K562 (cell line): Measurements from ENCODE around the gene RALY. TPM values are rescaled to one million over a fixed set of nuclear protein-coding genes. Genes with fewer than 3 reads are reported as not detected.

Experiments used
- BDP1 ChIP-seq: IDR thresholded peaks from 3 replicates; pipeline ENCODE4 v1.6.1; 2011; ENCODE audit not compliant: insufficient read length, insufficient read depth
- CEBPB ChIP-seq: fragments of 450-650 bp; IDR thresholded peaks from 2 replicates; pipeline ENCODE4 v1.6.1; 2016; ENCODE audit warnings: missing genetic modification characterization, missing compliant biosample characterization
- CXXC5 ChIP-seq: fragments of 250-450 bp; sonication (Bioruptor Pico); IDR thresholded peaks from 2 replicates; pipeline ENCODE4 v1.8.0; 2022; ENCODE audit warnings: inconsistent platforms, mild to moderate bottlenecking, moderate library complexity
- ETV6 ChIP-seq, 3 experiments: fragments of 150-350 bp in 1 of 3; sonication (generic) in 1 of 3; formaldehyde crosslinking in 1 of 3; IDR thresholded peaks; 2 replicates each; pipeline versions ENCODE4 v1.6.1 to v1.8.0; 2014 to 2022; ENCODE audit warnings: borderline replicate concordance in 2 of 3, low read depth in 2 of 3, antibody characterized with exemption in 1 of 3, low read length in 1 of 3, mild to moderate bottlenecking in 1 of 3, missing genetic modification reagents in 1 of 3
- FOSL1 ChIP-seq: fragments of 200-800 bp; sonication (Bioruptor generic); conservative IDR thresholded peaks from 2 replicates; pipeline ENCODE4 v1.6.1; 2016; ENCODE audit warnings: missing genetic modification characterization, missing compliant biosample characterization
- FOXP1 ChIP-seq: sonication (generic); formaldehyde crosslinking; IDR thresholded peaks from 2 replicates; pipeline ENCODE4 v1.8.0; 2022; ENCODE audit warnings: mild to moderate bottlenecking, missing genetic modification reagents
- HEY1 ChIP-seq: fragments of 250-450 bp; sonication (Bioruptor Pico); IDR thresholded peaks from 2 replicates; pipeline ENCODE4 v1.5.0; 2020; ENCODE audit warnings: mild to moderate bottlenecking, moderate library complexity, borderline replicate concordance
- HNRNPUL1 ChIP-seq: fragments of 200-400 bp; formaldehyde crosslinking; IDR thresholded peaks from 2 replicates; pipeline ENCODE4 v1.6.1; 2017; ENCODE audit warnings: low read length
- HSF4 ChIP-seq: fragments of 250-450 bp; sonication (Bioruptor Pico); IDR thresholded peaks from 2 replicates; pipeline ENCODE4 v2.1.2; 2022; ENCODE audit warnings: mild to moderate bottlenecking, moderate library complexity, borderline replicate concordance
- POLR2A ChIP-seq: fragments of 450-650 bp; conservative IDR thresholded peaks from 2 replicates; pipeline ENCODE4 v1.6.1; 2016
- RBBP5 ChIP-seq: fragments of 200-600 bp; sonication (generic); IDR thresholded peaks from 2 replicates; pipeline ENCODE4 v1.6.1; 2012; ENCODE audit warnings: borderline replicate concordance, mild to moderate bottlenecking, low read length, control low read depth, inconsistent platforms; ENCODE audit not compliant: insufficient read depth, poor library complexity, severe bottlenecking
- SMAD1 ChIP-seq: fragments of 150-350 bp; IDR thresholded peaks from 2 replicates; pipeline ENCODE4 v1.6.1; 2014; ENCODE audit warnings: low read length, low read depth; ENCODE audit not compliant: partially characterized antibody
- TARDBP ChIP-seq: fragments of 450-650 bp; IDR thresholded peaks from 2 replicates; pipeline ENCODE4 v1.6.1; 2016
- TCF3 ChIP-seq: sonication (generic); formaldehyde crosslinking; IDR thresholded peaks from 2 replicates; pipeline ENCODE4 v1.4.0; 2020; ENCODE audit warnings: mild to moderate bottlenecking, missing genetic modification reagents
- ZFP36 ChIP-seq: fragments of 150-350 bp; IDR thresholded peaks from 2 replicates; pipeline ENCODE4 v1.6.1; 2018; ENCODE audit warnings: low read length, low read depth; ENCODE audit not compliant: partially characterized antibody
- ZKSCAN3 ChIP-seq: fragments of 250-450 bp; sonication (Bioruptor Pico); IDR thresholded peaks from 2 replicates; pipeline ENCODE4 v1.4.0; 2020
- polyA plus RNA-seq, 8 experiments: library from polyadenylated mRNA; depleted of rRNA in 4 of 8; stranded (reverse) in 5 of 8; unstranded in 3 of 8; fragments of >200 nt; fragmentation: Nextera tagmentation in 2 of 8; fragmentation: Illumina TruSeq in 1 of 8; extraction: Ambion mirVana in 2 of 8; extraction: Trizol in 1 of 8; gene quantifications; 2 replicates each; pipeline versions ENCODE4 v1.2.1 to v1.2.3, GENCODE V29; 2011 to 2014; ENCODE audit warnings: inconsistent platforms in 1 of 8, missing spikeins in 1 of 8
- total RNA-seq, 7 experiments: library from RNA; depleted of rRNA in 6 of 7; stranded (reverse); fragments of >200 nt in 6 of 7; fragmentation: Illumina TruSeq in 2 of 7; extraction: Trizol in 2 of 7; gene quantifications; 2 replicates each; pipeline versions ENCODE4 v1.2.1 to v1.2.3, GENCODE V29; 2011 to 2021; ENCODE audit warnings: low replicate concordance in 1 of 7
- TF ChIP-seq, protein P1 (sequence below): fragments of 150-350 bp; IDR thresholded peaks from 2 replicates; pipeline ENCODE4 v1.6.1; 2014; ENCODE audit warnings: low read depth, mild to moderate bottlenecking, low read length, borderline replicate concordance
- TF ChIP-seq, protein P2 (sequence below): IDR thresholded peaks from 2 replicates; pipeline ENCODE4 v1.6.1; 2012; ENCODE audit warnings: low read depth, low read length, improper control_type of control experiment, borderline replicate concordance
- TF ChIP-seq, protein P3 (sequence below), 2 experiments: IDR thresholded peaks in 1 of 2; conservative IDR thresholded peaks in 1 of 2; 2 replicates each; pipeline ENCODE4 v1.6.1; 2016; ENCODE audit warnings: low read depth in 2 of 2, mild to moderate bottlenecking in 1 of 2, missing compliant biosample characterization in 1 of 2, missing genetic modification characterization in 1 of 2, moderate library complexity in 1 of 2
- TF ChIP-seq, protein P4 (sequence below): fragments of 250-450 bp; sonication (Bioruptor Pico); IDR thresholded peaks from 2 replicates; pipeline ENCODE4 v1.5.0; 2021

RALY gene
- total and polyA plus RNA-seq, 9 of the 15 experiments (the other 6 are each of a cell fraction or from before 2014, with no cell fraction given) = 0.80 to 207 (median 128) TPM

DNA sequence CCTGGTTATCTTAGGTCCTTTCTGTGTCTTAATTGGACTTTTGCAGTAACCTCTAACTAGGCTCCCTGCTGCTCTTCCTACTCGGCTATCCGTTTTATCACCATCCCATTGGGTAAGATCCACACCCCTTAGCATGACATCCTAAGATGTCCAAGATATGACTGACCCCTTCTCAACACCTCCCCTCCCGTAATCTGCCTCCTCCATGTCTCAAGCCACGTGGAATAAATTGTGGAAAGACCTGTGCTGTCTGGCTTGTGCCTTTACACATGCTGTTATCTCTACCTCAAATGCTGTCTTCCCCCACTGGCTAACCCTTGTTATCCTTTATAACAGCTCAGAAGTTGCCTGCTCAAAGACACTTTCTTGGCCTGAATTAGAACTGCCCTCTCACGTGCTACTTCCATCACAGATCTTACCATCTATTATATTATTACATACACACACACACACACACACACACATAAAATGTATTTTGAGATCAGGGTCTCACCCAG, 91.9 kb downstream of the RALY start (continued):
- TF ChIP-seq, protein P1, sequence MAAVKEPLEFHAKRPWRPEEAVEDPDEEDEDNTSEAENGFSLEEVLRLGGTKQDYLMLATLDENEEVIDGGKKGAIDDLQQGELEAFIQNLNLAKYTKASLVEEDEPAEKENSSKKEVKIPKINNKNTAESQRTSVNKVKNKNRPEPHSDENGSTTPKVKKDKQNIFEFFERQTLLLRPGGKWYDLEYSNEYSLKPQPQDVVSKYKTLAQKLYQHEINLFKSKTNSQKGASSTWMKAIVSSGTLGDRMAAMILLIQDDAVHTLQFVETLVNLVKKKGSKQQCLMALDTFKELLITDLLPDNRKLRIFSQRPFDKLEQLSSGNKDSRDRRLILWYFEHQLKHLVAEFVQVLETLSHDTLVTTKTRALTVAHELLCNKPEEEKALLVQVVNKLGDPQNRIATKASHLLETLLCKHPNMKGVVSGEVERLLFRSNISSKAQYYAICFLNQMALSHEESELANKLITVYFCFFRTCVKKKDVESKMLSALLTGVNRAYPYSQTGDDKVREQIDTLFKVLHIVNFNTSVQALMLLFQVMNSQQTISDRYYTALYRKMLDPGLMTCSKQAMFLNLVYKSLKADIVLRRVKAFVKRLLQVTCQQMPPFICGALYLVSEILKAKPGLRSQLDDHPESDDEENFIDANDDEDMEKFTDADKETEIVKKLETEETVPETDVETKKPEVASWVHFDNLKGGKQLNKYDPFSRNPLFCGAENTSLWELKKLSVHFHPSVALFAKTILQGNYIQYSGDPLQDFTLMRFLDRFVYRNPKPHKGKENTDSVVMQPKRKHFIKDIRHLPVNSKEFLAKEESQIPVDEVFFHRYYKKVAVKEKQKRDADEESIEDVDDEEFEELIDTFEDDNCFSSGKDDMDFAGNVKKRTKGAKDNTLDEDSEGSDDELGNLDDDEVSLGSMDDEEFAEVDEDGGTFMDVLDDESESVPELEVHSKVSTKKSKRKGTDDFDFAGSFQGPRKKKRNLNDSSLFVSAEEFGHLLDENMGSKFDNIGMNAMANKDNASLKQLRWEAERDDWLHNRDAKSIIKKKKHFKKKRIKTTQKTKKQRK = no peak
- TF ChIP-seq POLR2A = peak; percentile 56
- TF ChIP-seq HSF4 (CRISPR knock-in tag) = no peak
- peak; percentile 66 for TF ChIP-seq CEBPB
- TF ChIP-seq HEY1 = no peak
- TF ChIP-seq HNRNPUL1 = no peak
- TF ChIP-seq TARDBP = 0 out of 2 replicates have a peak, but pooled peaks have one; percentile 12
- TF ChIP-seq BDP1 = no peak
- TF ChIP-seq, protein P2, sequence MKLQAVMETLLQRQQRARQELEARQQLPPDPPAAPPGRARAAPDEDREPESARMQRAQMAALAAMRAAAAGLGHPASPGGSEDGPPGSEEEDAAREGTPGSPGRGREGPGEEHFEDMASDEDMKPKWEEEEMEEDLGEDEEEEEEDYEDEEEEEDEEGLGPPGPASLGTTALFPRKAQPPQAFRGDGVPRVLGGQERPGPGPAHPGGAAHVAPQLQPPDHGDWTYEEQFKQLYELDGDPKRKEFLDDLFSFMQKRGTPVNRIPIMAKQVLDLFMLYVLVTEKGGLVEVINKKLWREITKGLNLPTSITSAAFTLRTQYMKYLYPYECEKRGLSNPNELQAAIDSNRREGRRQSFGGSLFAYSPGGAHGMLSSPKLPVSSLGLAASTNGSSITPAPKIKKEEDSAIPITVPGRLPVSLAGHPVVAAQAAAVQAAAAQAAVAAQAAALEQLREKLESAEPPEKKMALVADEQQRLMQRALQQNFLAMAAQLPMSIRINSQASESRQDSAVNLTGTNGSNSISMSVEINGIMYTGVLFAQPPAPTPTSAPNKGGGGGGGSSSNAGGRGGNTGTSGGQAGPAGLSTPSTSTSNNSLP = no peak; the same call in 1 of the 2 replicates
- TF ChIP-seq TCF3 (CRISPR knock-in tag) = peak; percentile 92
- TF ChIP-seq, protein P3, sequence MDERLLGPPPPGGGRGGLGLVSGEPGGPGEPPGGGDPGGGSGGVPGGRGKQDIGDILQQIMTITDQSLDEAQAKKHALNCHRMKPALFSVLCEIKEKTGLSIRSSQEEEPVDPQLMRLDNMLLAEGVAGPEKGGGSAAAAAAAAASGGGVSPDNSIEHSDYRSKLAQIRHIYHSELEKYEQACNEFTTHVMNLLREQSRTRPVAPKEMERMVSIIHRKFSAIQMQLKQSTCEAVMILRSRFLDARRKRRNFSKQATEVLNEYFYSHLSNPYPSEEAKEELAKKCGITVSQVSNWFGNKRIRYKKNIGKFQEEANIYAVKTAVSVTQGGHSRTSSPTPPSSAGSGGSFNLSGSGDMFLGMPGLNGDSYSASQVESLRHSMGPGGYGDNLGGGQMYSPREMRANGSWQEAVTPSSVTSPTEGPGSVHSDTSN (CRISPR knock-in tag; IDR thresholded peaks at IDR 0.05; ENCODE audit: low read depth) = no peak
- TF ChIP-seq, protein P3 (tag; conservative IDR thresholded peaks at IDR 0.05; ENCODE audit: low read depth) = no peak
- no peak for TF ChIP-seq SMAD1
- TF ChIP-seq ZKSCAN3 (CRISPR knock-in tag) = no peak
- no peak for TF ChIP-seq RBBP5
- TF ChIP-seq, protein P4, sequence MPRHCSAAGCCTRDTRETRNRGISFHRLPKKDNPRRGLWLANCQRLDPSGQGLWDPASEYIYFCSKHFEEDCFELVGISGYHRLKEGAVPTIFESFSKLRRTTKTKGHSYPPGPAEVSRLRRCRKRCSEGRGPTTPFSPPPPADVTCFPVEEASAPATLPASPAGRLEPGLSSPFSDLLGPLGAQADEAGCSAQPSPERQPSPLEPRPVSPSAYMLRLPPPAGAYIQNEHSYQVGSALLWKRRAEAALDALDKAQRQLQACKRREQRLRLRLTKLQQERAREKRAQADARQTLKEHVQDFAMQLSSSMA (CRISPR knock-in tag) = no peak
- TF ChIP-seq ZFP36 = no peak
- no peak for TF ChIP-seq CXXC5
- no peak for TF ChIP-seq ETV6 (IDR thresholded peaks at IDR 0.05; ENCODE audit: borderline replicate concordance in 1 of 2, low read depth in 2 of 2, low read length in 1 of 2)
- no peak for TF ChIP-seq ETV6 (CRISPR knock-in tag; IDR thresholded peaks at IDR 0.05; ENCODE audit: borderline replicate concordance)
- no peak for TF ChIP-seq FOSL1 (tag)
- no peak for TF ChIP-seq FOXP1
